Neuronal stem cell (in vitro differentiated cells): ENCODE data around the gene RNF144A.

ENCODE experiments used
- DNase-seq: peaks from one replicate; pipeline ENCODE4 v3.0.0-alpha.2; 2013; ENCODE audit warnings: low spot score
- H2AFZ ChIP-seq: one replicate; pipeline ENCODE4 v1.6.1; 2013; ENCODE audit warnings: mild to moderate bottlenecking, low read length, inconsistent platforms
- H2AK5ac ChIP-seq: 2 replicates; pipeline ENCODE4 v1.6.1; 2013; ENCODE audit warnings: low read depth, mild to moderate bottlenecking, inconsistent platforms, low read length, moderate library complexity, mixed read lengths
- H2BK120ac ChIP-seq: 2 replicates; pipeline ENCODE4 v1.6.1; 2013; ENCODE audit warnings: low read depth, mild to moderate bottlenecking, inconsistent platforms, low read length, moderate library complexity, mixed read lengths
- H2BK12ac ChIP-seq: one replicate; pipeline ENCODE4 v1.6.1; 2013; ENCODE audit warnings: low read length, inconsistent platforms
- H2BK15ac ChIP-seq: 2 replicates; pipeline ENCODE4 v1.6.1; 2013; ENCODE audit warnings: mild to moderate bottlenecking, low read length, inconsistent platforms, mixed read lengths
- H2BK5ac ChIP-seq: one replicate; pipeline ENCODE4 v1.6.1; 2013; ENCODE audit warnings: inconsistent platforms, mild to moderate bottlenecking, low read length, moderate library complexity
- H3K14ac ChIP-seq: one replicate; pipeline ENCODE4 v1.6.1; 2013; ENCODE audit warnings: low read length, inconsistent platforms
- H3K18ac ChIP-seq: 2 replicates; pipeline ENCODE4 v1.6.1; 2013; ENCODE audit warnings: low read length, inconsistent platforms
- H3K23ac ChIP-seq: 2 replicates; pipeline ENCODE4 v1.6.1; 2013; ENCODE audit warnings: low read depth, mild to moderate bottlenecking, mixed read lengths, low read length, inconsistent platforms; ENCODE audit not compliant: poor library complexity
- H3K27ac ChIP-seq: replicated peaks from 3 replicates; pipeline ENCODE4 v1.5.1; 2013; ENCODE audit warnings: low read length, inconsistent platforms
- H3K27me3 ChIP-seq, 3 experiments: 2 replicates each; pipeline ENCODE4 v1.6.1; 2013; ENCODE audit warnings: low read length in 3 of 3, mild to moderate bottlenecking in 2 of 3, inconsistent platforms in 1 of 3, low read depth in 1 of 3, mixed read lengths in 1 of 3, moderate library complexity in 1 of 3; ENCODE audit not compliant: control insufficient read depth in 3 of 3, insufficient read depth in 3 of 3
- H3K36me3 ChIP-seq, 2 donors: replicated peaks in 1 of 2; 2 replicates each; pipeline ENCODE4 v1.6.1; 2013; ENCODE audit warnings: low read length in 2 of 2; ENCODE audit not compliant: control insufficient read depth in 2 of 2, insufficient read depth in 2 of 2
- H3K4ac ChIP-seq: 2 replicates; pipeline ENCODE4 v1.6.1; 2013; ENCODE audit warnings: inconsistent platforms, mild to moderate bottlenecking, low read length, moderate library complexity
- H3K4me1 ChIP-seq, 2 donors: 1 replicate in 1 of 2; 2 replicates in 1 of 2; pipeline ENCODE4 v1.6.1; 2013; ENCODE audit warnings: low read length in 2 of 2, low read depth in 1 of 2; ENCODE audit not compliant: control insufficient read depth in 2 of 2, insufficient read depth in 1 of 2
- H3K4me2 ChIP-seq: one replicate; pipeline ENCODE4 v1.6.1; 2013; ENCODE audit warnings: mild to moderate bottlenecking, low read length, inconsistent platforms; ENCODE audit not compliant: insufficient read depth, poor library complexity, severe bottlenecking
- H3K4me3 ChIP-seq, 2 donors: 2 replicates each; pipeline ENCODE4 v1.5.1; 2013; ENCODE audit warnings: low read length in 2 of 2, mild to moderate bottlenecking in 2 of 2, inconsistent platforms in 1 of 2, moderate library complexity in 1 of 2
- H3K79me1 ChIP-seq: one replicate; pipeline ENCODE4 v1.6.1; 2013; ENCODE audit warnings: low read depth, mild to moderate bottlenecking, inconsistent platforms, low read length, moderate library complexity
- H3K9ac ChIP-seq: one replicate; pipeline ENCODE4 v1.6.1; 2013; ENCODE audit warnings: mild to moderate bottlenecking, low read depth, low read length, inconsistent platforms; ENCODE audit not compliant: poor library complexity
- H3K9me3 ChIP-seq, 2 donors: replicated peaks in 1 of 2; 2 replicates each; pipeline versions ENCODE3 to v1.6.1; 2013; ENCODE audit warnings: low read length in 2 of 2, mild to moderate bottlenecking in 2 of 2, inconsistent platforms in 1 of 2, low read depth in 1 of 2, mixed read lengths in 1 of 2, moderate library complexity in 1 of 2; ENCODE audit not compliant: control insufficient read depth in 2 of 2, insufficient read depth in 1 of 2
- H4K8ac ChIP-seq: one replicate; pipeline ENCODE4 v1.6.1; 2013; ENCODE audit warnings: low read depth, mild to moderate bottlenecking, inconsistent platforms, low read length, moderate library complexity
- H4K91ac ChIP-seq: one replicate; pipeline ENCODE4 v1.6.1; 2013; ENCODE audit warnings: low read length, low read depth, mild to moderate bottlenecking, inconsistent platforms; ENCODE audit not compliant: poor library complexity
- WGBS, 2 donors: extraction: QIAGEN DNeasy Blood & Tissue Kit; methylation state at CpG; one replicate each; pipeline ENCODE4 v1.1.7; 2013; ENCODE audit warnings: missing lambda C conversion rate in 2 of 2, mixed read lengths in 1 of 2; ENCODE audit not compliant: insufficient read length in 2 of 2, insufficient replicate concordance in 1 of 2; ENCODE audit errors: extremely low coverage in 2 of 2; 5-methylcytosine and 5-hydroxymethylcytosine counted together

The RNF144A gene

GRCh38 chr2:6881046-6881445 is 36.2 kb upstream of the RNF144A start:
- Histone ChIP-seq H2AK5ac (no peak overlapping the region), H3K4ac (no peak overlapping the region), H3K79me1 (no peaks in the 10 kb centered on the region), H3K4me3 (no peak overlapping the region), H2BK120ac (no peak overlapping the region), H3K27me3 (peaks cover 0 to 5% (median 0%) of the 10 kb centered on the region in 3 experiments), H3K4me2 (no peak overlapping the region), H2AFZ (no peak overlapping the region), H3K23ac (no peak overlapping the region), H3K27ac (no peak overlapping the region), H3K36me3 (no peaks in the 10 kb centered on the region), H3K14ac (no peak overlapping the region), H3K9me3 (peaks cover 2 to 3% of the 10 kb centered on the region in 2 donors), H3K9ac (no peak overlapping the region), H2BK5ac (no peak overlapping the region), H3K4me1 (no peaks in the 10 kb centered on the region), H2BK15ac (no peak overlapping the region), H3K18ac (no peak overlapping the region), H2BK12ac (no peak overlapping the region), H4K91ac (no peak overlapping the region), H4K8ac (no peak overlapping the region)
- DNase-seq = no peak
- WGBS, 2 donors = no CpG with 5 or more reads among the region's 1 CpG

GRCh38 chr2:6881516-6881915 is 35.7 kb upstream of the RNF144A start:
- Histone ChIP-seq H3K4me1 (no peaks in the 10 kb centered on the region), H3K14ac (no peak overlapping the region), H2AK5ac (no peak overlapping the region), H3K4me2 (no peak overlapping the region), H3K9me3 (peaks cover 2 to 3% of the 10 kb centered on the region in 2 donors), H4K8ac (no peak overlapping the region), H3K79me1 (no peaks in the 10 kb centered on the region), H3K9ac (no peak overlapping the region), H2BK15ac (no peak overlapping the region), H2BK5ac (no peak overlapping the region), H3K23ac (no peak overlapping the region), H3K18ac (no peak overlapping the region), H3K36me3 (no peaks in the 10 kb centered on the region), H2BK12ac (no peak overlapping the region), H3K27ac (no peak overlapping the region), H3K4ac (no peak overlapping the region), H3K4me3 (no peak overlapping the region), H4K91ac (no peak overlapping the region), H3K27me3 (peaks cover 0 to 5% (median 0%) of the 10 kb centered on the region in 3 experiments), H2BK120ac (no peak overlapping the region), H2AFZ (no peak overlapping the region)
- no peak for DNase-seq
- WGBS, 2 donors = no CpG with 5 or more reads among the region's 5 CpGs

DNA sequence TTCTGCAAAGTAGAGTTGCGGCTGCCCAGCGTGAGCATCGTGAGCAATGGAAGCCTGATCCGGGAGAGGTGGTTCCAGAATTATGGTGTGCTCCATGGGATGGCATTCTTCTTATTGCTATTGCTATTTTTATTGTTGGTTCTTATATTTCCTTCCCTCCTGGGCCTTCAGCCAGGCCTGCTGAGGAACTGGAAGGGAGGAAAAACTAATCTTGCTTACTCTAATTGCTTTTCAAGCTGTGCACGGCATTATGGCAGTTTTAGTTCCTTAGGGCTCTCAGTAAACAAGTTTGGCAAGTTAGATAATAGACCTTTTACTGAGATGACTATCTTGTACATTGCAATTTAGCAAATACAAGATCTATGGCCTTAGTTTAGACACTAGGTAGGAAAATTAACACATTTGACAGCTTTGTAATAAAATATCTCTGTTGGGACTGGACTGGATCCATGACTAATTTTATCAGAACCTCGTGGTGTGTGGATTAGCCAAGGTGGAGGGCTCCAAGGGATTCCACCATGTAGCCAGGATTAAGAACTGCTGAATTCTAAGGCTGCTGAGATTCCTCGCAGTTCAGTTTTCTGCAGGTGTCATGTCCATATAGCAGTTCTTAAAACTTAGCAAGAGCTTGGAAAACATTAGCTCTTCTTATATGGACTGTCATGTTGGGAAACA is 33.6 kb upstream of the RNF144A start:
- Histone ChIP-seq H2BK12ac (no peak overlapping the region), H3K23ac (no peak overlapping the region), H3K79me1 (no peaks in the 10 kb centered on the region), H2AK5ac (no peak overlapping the region), H3K27me3 (peaks cover 0 to 3% (median 0%) of the 10 kb centered on the region in 3 experiments), H4K8ac (no peak overlapping the region), H3K4me2 (no peak overlapping the region), H2BK120ac (no peak overlapping the region), H3K18ac (no peak overlapping the region), H3K4ac (no peak overlapping the region), H3K36me3 (no peaks in the 10 kb centered on the region), H2BK5ac (no peak overlapping the region), H3K27ac (no peak overlapping the region), H3K4me3 (no peak overlapping the region), H3K9me3 (peaks cover 2 to 3% of the 10 kb centered on the region in 2 donors), H2AFZ (no peak overlapping the region), H3K4me1 (no peaks in the 10 kb centered on the region), H2BK15ac (no peak overlapping the region), H3K9ac (no peak overlapping the region), H3K14ac (no peak overlapping the region), H4K91ac (no peak overlapping the region)
- no CpG with 5 or more reads among the region's 7 CpGs for WGBS, 2 donors
- DNase-seq = no peak

DNA sequence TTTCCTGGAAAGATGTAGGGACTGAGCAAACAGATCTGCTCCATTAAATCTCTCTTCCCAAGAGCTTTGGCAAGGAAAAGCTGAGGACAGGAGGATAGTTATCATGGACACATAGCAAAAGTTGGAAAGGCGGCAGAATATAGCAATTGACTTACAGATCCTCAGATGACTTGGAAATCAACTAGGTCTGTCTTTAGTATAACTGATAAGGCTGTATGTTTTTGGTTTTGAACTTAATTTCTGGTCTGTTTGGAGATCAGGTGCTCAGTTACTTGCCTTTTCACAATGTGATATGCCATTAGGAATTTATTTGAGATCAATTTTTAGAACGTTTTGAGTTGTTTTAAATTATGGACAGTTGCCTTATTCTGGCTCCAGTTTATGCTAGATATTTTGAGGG is 31.7 kb upstream of the RNF144A start:
- WGBS, 2 donors = no CpG with 5 or more reads among the region's 2 CpGs
- peaks cover 0 to 2% of the 10 kb centered on the region in 2 donors for H3K4me1 ChIP-seq
- no peak overlapping the region for H3K4me3 ChIP-seq
- no peak overlapping the region for H2AFZ ChIP-seq
- no peak overlapping the region for H4K91ac ChIP-seq
- no peak overlapping the region for H3K23ac ChIP-seq
- H2BK120ac ChIP-seq = no peak overlapping the region
- H3K18ac ChIP-seq = no peak overlapping the region
- peaks cover 0 to 8% (median 0%) of the 10 kb centered on the region in 3 experiments for H3K27me3 ChIP-seq
- H3K36me3 ChIP-seq = no peaks in the 10 kb centered on the region
- H2BK12ac ChIP-seq = no peak overlapping the region
- H3K9me3 ChIP-seq = peaks cover 0 to 3% of the 10 kb centered on the region in 2 donors
- H3K79me1 ChIP-seq = no peaks in the 10 kb centered on the region
- no peak overlapping the region for H3K14ac ChIP-seq
- no peak for DNase-seq
- no peak overlapping the region for H2AK5ac ChIP-seq
- no peak overlapping the region for H4K8ac ChIP-seq
- H2BK5ac ChIP-seq = no peak overlapping the region
- H2BK15ac ChIP-seq = no peak overlapping the region
- H3K27ac ChIP-seq = no peak overlapping the region
- no peak overlapping the region for H3K9ac ChIP-seq
- H3K4me2 ChIP-seq = no peak overlapping the region
- H3K4ac ChIP-seq = no peak overlapping the region
